Measurements from ENCODE around the gene EPDR1.
A peak's percentile ranks its signal among the peaks of the same experiment; 100 is the strongest.
"Not testable (repeated sequence)": the region's sequence is repeated elsewhere in the genome, so short reads cannot be mapped to it uniquely, and the experiment has no call there.

The EPDR1 gene

DNA sequence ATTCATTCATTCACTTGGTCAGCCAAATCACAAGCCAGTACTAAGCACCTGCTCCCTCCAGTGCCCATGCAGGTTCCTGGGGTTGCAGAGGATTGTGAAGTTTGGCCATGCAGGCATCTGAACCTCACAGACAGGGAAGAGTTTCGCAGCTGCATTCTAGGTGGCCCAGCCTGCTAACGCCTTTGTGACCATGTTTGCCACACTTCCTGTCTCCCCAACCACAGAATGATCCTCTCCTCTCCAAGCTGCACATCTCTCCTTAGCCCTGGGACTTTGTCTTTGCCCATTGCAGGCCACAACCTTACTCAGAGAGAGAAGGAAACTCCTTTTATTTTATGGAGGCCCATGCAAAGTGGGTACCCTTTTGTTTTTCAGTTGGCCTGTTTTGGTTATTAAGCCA is 31.8 kb downstream of the EPDR1 start:
- Mint-ChIP-seq H3K4me3 (no peak overlapping the region), H3K9me3 (no peaks in the 10 kb centered on the region), H3K27me3 (no peaks in the 10 kb centered on the region), H3K27ac (no peak overlapping the region), H3K4me1 (no peaks in the 10 kb centered on the region)
- DNase-seq = no peak
- no peak for ATAC-seq

DNA sequence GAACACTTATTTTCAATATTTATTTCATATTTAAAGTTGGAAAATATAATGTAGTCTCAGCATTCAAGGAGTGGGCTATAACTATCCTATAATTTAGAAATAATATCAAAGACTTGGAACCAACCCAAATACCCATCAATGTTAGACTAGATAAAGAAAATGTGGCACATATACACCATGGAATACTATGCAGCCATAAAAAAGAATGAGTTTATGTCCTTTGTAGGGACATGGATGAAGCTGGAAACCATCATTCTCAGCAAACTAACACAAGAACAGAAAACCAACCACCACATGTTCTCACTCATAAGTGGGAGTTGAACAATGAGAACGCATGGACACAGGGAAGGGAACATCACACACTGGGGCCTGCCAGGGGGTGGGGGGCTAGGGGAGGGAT is 33.8 kb downstream of the EPDR1 start:
- H3K27ac Mint-ChIP-seq, ATAC-seq, H3K4me1 Mint-ChIP-seq, H3K4me3 Mint-ChIP-seq, H3K9me3 Mint-ChIP-seq, H3K27me3 Mint-ChIP-seq, DNase-seq: not testable (repeated sequence)

GRCh38 chr7:37956791-37957190 is 36.4 kb downstream of the EPDR1 start:
- no peak for ATAC-seq
- Mint-ChIP-seq H3K27ac (no peak overlapping the region), H3K4me1 (no peaks in the 10 kb centered on the region), H3K27me3 (no peaks in the 10 kb centered on the region), H3K9me3 (no peaks in the 10 kb centered on the region), H3K4me3 (no peak overlapping the region)
- DNase-seq = no peak

GRCh38 chr7:37957221-37957970 is 37.0 kb downstream of the EPDR1 start:
- Mint-ChIP-seq H3K9me3 (no peaks in the 10 kb centered on the region), H3K27me3 (no peaks in the 10 kb centered on the region), H3K4me1 (no peaks in the 10 kb centered on the region), H3K27ac (no peak overlapping the region), H3K4me3 (no peak overlapping the region)
- ATAC-seq = no peak
- no peak for DNase-seq

- DNase-seq (no peak), ATAC-seq (no peak)
- Mint-ChIP-seq H3K27ac (no peak overlapping the region), H3K27me3 (no peaks in the 10 kb centered on the region), H3K4me3 (no peak overlapping the region), H3K9me3 (no peaks in the 10 kb centered on the region), H3K4me1 (no peaks in the 10 kb centered on the region)
These were observed 40.0 kb downstream of the EPDR1 start for GRCh38 chr7:37960483-37960882.

DNA sequence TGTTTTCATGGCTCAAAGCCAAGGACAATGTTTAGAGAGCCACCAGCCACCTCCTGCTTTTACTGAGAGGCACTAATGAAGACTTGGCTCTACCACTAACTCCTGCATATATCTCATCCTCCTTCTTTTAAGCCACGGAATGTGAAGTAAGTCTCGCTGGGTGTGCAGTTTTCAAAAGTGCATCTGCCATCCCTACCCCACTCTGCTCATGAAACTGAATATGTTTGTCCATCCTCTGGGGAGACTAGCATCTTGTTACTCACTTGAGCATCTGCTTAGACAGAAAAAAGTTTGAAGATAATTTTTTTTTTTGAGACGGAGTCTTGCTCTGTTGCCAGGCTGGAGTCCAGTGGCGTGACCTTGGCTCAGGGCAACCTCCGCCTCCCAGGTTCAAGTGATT is 40.8 kb downstream of the EPDR1 start:
- ATAC-seq = no peak
- Mint-ChIP-seq H3K9me3 (no peaks in the 10 kb centered on the region), H3K4me3 (no peak overlapping the region), H3K27me3 (no peaks in the 10 kb centered on the region), H3K27ac (no peak overlapping the region), H3K4me1 (no peaks in the 10 kb centered on the region)
- DNase-seq = no peak

- no peak overlapping the region for H3K27ac Mint-ChIP-seq
- H3K27me3 Mint-ChIP-seq = no peaks in the 10 kb centered on the region
- DNase-seq = no peak
- no peak for ATAC-seq
- H3K4me1 Mint-ChIP-seq = no peaks in the 10 kb centered on the region
- no peaks in the 10 kb centered on the region for H3K9me3 Mint-ChIP-seq
- H3K4me3 Mint-ChIP-seq = no peak overlapping the region
These were observed 43.8 kb downstream of the EPDR1 start for GRCh38 chr7:37964196-37964595.

DNA sequence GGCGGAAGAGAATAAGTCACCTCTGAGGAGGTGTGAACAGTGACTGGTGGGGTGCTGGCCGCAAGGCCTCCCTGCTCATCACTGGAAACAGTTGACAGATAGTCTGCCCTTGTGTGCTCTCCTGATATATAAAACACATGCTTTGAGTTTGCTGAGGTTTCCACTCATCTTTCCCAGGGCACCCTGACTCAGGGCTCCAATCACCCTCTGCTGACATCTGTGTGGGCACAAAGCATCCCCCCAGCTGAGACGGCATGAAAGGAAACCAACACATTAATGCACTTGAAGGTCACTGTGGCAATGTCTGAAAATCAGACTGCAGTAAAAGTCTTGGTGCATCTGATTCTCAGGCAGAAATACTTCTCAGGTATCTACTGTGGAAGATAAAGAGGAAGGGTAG is 49.8 kb downstream of the EPDR1 start:
- Mint-ChIP-seq H3K27ac (no peak overlapping the region), H3K4me3 (no peak overlapping the region), H3K27me3 (peaks cover 6% of the 10 kb centered on the region), H3K4me1 (no peaks in the 10 kb centered on the region), H3K9me3 (no peaks in the 10 kb centered on the region)
- DNase-seq (no peak), ATAC-seq (no peak)

DNA sequence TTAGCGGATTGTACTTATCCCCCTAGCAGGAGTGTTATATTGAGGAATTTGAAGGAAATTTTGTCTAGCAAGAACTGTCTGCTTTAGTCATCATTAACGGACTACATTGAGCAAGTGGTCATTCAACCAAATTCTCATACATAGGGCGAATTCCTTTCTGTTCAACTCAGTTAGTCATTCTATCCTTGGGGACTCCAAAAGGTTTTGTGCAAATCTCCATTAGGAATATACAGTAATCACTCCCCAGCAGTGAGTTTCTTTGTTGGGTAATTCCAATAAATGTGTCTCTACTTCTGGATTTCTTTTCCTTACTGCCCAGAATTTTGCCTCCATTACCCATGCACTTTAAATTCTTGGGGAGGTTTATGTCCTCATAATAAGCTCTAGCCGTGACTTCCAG is 51.1 kb downstream of the EPDR1 start:
- Mint-ChIP-seq H3K27me3 (peaks cover 6% of the 10 kb centered on the region), H3K9me3 (no peaks in the 10 kb centered on the region), H3K27ac (no peak overlapping the region), H3K4me1 (no peaks in the 10 kb centered on the region), H3K4me3 (no peak overlapping the region)
- ATAC-seq (no peak), DNase-seq (no peak)

DNA sequence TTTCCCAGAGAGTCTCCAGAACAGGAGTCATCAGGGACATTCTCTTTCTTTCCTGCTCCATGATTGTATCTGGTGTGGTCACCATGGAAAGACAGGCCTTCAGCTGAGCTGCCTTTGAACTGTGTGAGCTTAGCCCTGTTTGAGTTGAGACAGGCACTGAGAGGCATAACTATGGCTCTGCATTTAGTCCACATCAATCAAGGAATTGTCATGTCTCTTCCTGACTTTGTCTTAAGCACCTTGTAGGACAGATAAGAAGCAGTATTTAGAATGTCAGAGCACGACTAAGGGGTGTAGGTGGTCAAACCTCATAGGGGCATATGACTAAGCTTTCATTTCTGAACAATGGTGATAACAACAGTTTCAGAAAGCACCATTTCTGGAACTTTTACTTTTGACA is 53.5 kb downstream of the EPDR1 start:
- H3K27me3 Mint-ChIP-seq = peaks cover 6% of the 10 kb centered on the region
- ATAC-seq (peak; percentile 52), DNase-seq (no peak)
- no peaks in the 10 kb centered on the region for H3K9me3 Mint-ChIP-seq
- no peak overlapping the region for H3K4me3 Mint-ChIP-seq
- H3K27ac Mint-ChIP-seq = no peak overlapping the region
- no peaks in the 10 kb centered on the region for H3K4me1 Mint-ChIP-seq

GRCh38 chr7:37974711-37975110 is 54.3 kb downstream of the EPDR1 start:
- Mint-ChIP-seq H3K27me3 (peaks cover 6% of the 10 kb centered on the region), H3K9me3 (no peaks in the 10 kb centered on the region), H3K27ac (no peak overlapping the region), H3K4me1 (no peaks in the 10 kb centered on the region), H3K4me3 (no peak overlapping the region)
- DNase-seq = no peak
- no peak for ATAC-seq

GRCh38 chr7:37977243-37977642 is 56.8 kb downstream of the EPDR1 start:
- no peak for ATAC-seq
- Mint-ChIP-seq H3K9me3 (no peaks in the 10 kb centered on the region), H3K4me1 (no peaks in the 10 kb centered on the region), H3K27ac (no peak overlapping the region), H3K4me3 (no peak overlapping the region), H3K27me3 (no peaks in the 10 kb centered on the region)
- DNase-seq = no peak

GRCh38 chr7:37981664-37982063 is 61.2 kb downstream of the EPDR1 start:
- ATAC-seq (no peak), DNase-seq (no peak)
- Mint-ChIP-seq H3K27ac (no peak overlapping the region), H3K9me3 (no peaks in the 10 kb centered on the region), H3K27me3 (no peaks in the 10 kb centered on the region), H3K4me3 (no peak overlapping the region), H3K4me1 (no peaks in the 10 kb centered on the region)

- Mint-ChIP-seq H3K4me1 (no peaks in the 10 kb centered on the region), H3K27me3 (no peaks in the 10 kb centered on the region), H3K9me3 (no peaks in the 10 kb centered on the region), H3K4me3 (no peak overlapping the region), H3K27ac (no peak overlapping the region)
- ATAC-seq = no peak
- no peak for DNase-seq
These were observed 62.0 kb downstream of the EPDR1 start for GRCh38 chr7:37982423-37982822.

DNA sequence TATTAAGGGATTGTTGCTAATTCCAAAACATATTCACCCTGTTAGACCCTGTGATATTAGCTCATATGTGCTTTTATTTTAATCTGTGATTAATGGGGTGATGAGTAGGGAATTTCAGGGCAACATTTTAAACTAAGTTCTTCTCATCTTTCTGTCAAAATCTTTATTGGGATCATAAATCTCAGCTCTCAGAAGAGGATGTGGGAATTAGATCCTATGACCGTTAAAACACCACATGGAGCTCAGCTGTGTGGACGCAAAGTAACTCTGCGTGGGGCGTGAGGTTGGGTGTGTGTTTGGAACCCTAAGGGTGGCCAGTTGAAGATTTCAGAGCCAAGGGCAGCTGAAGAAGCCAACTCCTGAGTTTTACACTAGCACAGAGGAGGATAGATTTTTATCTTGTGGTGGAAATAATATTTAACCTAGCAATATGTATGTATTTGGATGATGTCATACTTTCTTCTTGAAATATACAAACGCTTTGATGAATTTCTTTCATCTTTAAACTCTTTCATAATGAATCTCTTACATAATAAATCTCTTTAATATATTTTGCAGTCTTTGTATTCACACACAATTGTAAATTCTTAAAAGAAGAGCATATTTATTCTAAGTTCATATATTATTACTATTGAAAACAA is 64.4 kb downstream of the EPDR1 start:
- DNase-seq (no peak), ATAC-seq (no peak)
- Mint-ChIP-seq H3K27me3 (no peaks in the 10 kb centered on the region), H3K4me3 (no peak overlapping the region), H3K9me3 (no peaks in the 10 kb centered on the region), H3K27ac (no peak overlapping the region), H3K4me1 (no peaks in the 10 kb centered on the region)

DNA sequence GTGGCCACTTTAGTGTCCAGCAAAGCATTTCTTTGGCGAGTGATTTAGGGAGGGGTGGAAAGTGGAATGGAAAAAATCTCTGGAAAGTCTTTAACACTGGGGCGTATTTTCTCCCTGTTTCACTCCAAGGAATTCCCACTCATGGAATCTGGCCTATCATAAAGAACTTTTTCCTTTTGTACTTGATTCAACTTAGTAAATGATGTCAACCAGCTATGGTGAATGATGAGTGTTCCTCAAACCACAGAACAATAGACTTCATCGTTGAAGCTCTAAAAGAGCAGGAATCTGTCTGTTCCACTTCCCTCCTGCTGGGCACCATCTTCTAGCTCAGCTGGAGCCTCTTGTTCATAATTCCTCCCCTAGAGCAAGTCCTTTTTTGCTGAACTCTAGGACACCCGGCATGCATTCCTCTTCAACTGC is 66.5 kb downstream of the EPDR1 start:
- ATAC-seq (no peak), DNase-seq (no peak)
- no peak overlapping the region for H3K4me3 Mint-ChIP-seq
- H3K9me3 Mint-ChIP-seq = no peaks in the 10 kb centered on the region
- H3K4me1 Mint-ChIP-seq = no peaks in the 10 kb centered on the region
- no peak overlapping the region for H3K27ac Mint-ChIP-seq
- H3K27me3 Mint-ChIP-seq = no peaks in the 10 kb centered on the region

DNA sequence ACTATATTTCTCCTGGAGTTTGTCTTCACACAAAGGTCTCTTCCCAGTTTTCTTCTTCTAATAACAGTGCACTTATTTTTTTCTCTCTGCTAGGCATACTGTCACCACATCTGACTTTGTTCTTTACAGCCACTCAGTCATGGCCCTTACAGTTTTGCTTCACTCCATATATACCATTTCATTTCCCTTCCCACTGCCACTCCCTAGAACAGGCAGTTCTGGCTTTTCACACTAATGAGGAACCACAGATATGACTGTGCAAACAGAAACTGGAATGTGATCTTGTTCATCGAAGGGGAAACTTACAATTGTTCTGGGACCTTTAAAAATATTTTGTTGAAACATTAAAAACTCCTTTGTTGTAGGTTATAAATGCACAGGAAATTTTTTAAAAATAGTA is 67.3 kb downstream of the EPDR1 start:
- no peak for DNase-seq
- no peaks in the 10 kb centered on the region for H3K9me3 Mint-ChIP-seq
- no peak for ATAC-seq
- H3K4me3 Mint-ChIP-seq = no peak overlapping the region
- no peaks in the 10 kb centered on the region for H3K27me3 Mint-ChIP-seq
- no peaks in the 10 kb centered on the region for H3K4me1 Mint-ChIP-seq
- H3K27ac Mint-ChIP-seq = no peak overlapping the region

Measured in stimulated activated naive CD8-positive, alpha-beta T cell treated with anti-CD3 and anti-CD28 coated beads, Interleukin-15, amount 100 ng/mL, for 72 hours (primary cell).